Stimulated activated CD8-positive, alpha-beta memory T cell treated with anti-CD3 and anti-CD28 coated beads, Interleukin-7, amount 100 ng/mL, for 4 hours (primary cell): ENCODE measurements around the gene VWA7.
A peak's percentile ranks its signal among the peaks of the same experiment; 100 is the strongest.

ENCODE experiments used
- DNase-seq, 2 donors: peaks; one replicate each; pipeline ENCODE4 v3.0.0-alpha.2; 2020; ENCODE audit warnings: low read depth in 2 of 2

Gene VWA7

GRCh38 chr6:31758281-31758680, 18.8 kb downstream of the VWA7 start:
- DNase-seq: no peak

- no peak for DNase-seq
Measured at GRCh38 chr6:31752739-31753319, 24.3 kb downstream of the VWA7 start.

- DNase-seq: no peak
Measured at GRCh38 chr6:31750411-31751022, 26.6 kb downstream of the VWA7 start.

- no peak for DNase-seq
Measured at GRCh38 chr6:31749301-31750036, 27.7 kb downstream of the VWA7 start.

GRCh38 chr6:31744422-31744821, 32.7 kb downstream of the VWA7 start:
- DNase-seq: no peak

GRCh38 chr6:31742894-31743293, 34.2 kb downstream of the VWA7 start:
- no peak for DNase-seq

- no peak for DNase-seq
Measured at GRCh38 chr6:31741815-31742214, 35.3 kb downstream of the VWA7 start.

- no peak for DNase-seq
Measured at GRCh38 chr6:31740397-31741223, 36.5 kb downstream of the VWA7 start.

- DNase-seq: peak; percentile 92
Measured at GRCh38 chr6:31739639-31740396, 37.3 kb downstream of the VWA7 start, which contains the start of gene MSH5. Gene MSH5, plus strand, starts transcription at chr6:31740005. Its CDS starts 462 bp downstream, at chr6:31740467.

- DNase-seq: peak; percentile 55 to 63
Measured at GRCh38 chr6:31737991-31738979, 38.8 kb downstream of the VWA7 start.

GRCh38 chr6:31737315-31737990, 39.7 kb downstream of the VWA7 start:
- DNase-seq: no peak

GRCh38 chr6:31736768-31737314, 40.3 kb downstream of the VWA7 start:
- no peak for DNase-seq

- peak; percentile 61 to 70 for DNase-seq
Measured at GRCh38 chr6:31736021-31736767, 40.9 kb downstream of the VWA7 start, which contains the start of gene CLIC1. Gene CLIC1, minus strand, starts transcription at chr6:31736530. Its CDS starts 230 bp downstream, at chr6:31736300.

- DNase-seq: peak; percentile 45 to 51
Measured at GRCh38 chr6:31734821-31735406, 42.2 kb downstream of the VWA7 start.

- no peak for DNase-seq
Measured at GRCh38 chr6:31734247-31734820, 42.8 kb downstream of the VWA7 start.

GRCh38 chr6:31733734-31734133, 43.4 kb downstream of the VWA7 start:
- no peak for DNase-seq

- no peak for DNase-seq
Measured at GRCh38 chr6:31732029-31732428, 45.1 kb downstream of the VWA7 start.

GRCh38 chr6:31730631-31731086, 46.5 kb downstream of the VWA7 start:
- no peak for DNase-seq
